GM15510 (cell line): ENCODE results near the gene LMNTD2.

Source experiments
- POLR2A ChIP-seq: IDR thresholded peaks from 3 replicates; pipeline ENCODE4 v1.6.1; 2011; ENCODE audit warnings: borderline replicate concordance; ENCODE audit not compliant: insufficient read length; ENCODE audit errors: extremely low read depth

LMNTD2 gene

DNA sequence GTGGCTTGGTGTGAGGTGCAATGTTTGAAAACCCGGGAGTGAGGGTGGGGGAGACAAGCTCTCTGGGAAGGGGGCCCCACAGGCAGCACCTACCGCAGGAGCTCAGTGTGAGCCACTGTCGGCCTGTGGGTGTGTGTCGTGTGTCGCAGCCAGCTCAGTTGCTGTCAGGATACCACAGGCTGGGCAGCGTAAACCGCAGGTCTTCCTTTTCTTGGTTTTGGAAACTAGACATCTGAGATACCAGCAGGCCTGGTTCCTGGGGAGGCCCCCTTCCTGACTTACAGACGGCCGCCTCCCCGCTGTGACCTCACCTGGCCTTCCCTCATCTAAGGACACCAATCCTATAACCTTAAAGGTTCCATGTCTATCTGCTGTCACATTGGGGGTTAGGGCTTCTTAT, 35.8 kb upstream of the LMNTD2 start:
- TF ChIP-seq POLR2A, result no peak

DNA sequence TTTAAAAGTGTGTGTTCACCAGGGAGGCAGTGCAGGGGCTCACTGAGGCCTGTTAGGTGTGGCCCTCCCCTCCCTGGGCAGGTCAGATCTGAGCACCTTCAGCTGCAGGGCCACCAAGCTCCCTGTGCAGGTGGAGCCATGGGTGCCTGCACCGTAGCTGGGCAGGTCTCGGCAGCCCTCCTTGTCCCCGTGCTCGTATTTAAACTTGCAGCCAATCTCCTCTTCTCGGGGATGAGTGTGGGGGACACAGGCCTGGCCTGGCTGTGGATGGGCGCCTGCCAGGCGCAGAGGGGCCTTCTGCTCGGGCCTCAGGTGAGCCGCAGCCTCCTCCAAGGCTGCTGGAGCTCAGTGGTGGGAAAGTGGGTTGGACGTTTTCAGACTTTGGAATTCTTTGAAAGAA, 34.9 kb upstream of the LMNTD2 start:
- TF ChIP-seq POLR2A, result no peak

DNA sequence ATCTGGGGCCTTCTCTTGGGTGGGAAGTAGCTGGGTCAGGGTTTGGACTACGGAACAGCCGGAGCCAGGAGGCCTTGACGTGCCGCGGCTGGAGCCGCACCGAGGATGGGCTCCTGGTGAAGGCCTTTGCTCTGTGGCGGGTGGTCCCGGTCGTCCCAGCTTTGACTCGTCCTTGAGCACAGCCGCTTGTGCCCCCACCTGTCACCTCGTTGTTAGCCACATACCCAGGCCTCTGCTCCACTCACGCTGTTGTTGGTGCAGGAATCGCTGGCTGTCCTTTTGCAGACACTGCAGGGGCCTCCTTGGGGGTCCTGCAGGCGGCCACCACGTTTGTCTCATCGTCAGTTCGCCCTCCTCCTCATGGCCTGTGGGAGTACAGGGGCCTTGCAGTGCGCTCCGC, 32.8 kb upstream of the LMNTD2 start:
- no peak for TF ChIP-seq POLR2A

DNA sequence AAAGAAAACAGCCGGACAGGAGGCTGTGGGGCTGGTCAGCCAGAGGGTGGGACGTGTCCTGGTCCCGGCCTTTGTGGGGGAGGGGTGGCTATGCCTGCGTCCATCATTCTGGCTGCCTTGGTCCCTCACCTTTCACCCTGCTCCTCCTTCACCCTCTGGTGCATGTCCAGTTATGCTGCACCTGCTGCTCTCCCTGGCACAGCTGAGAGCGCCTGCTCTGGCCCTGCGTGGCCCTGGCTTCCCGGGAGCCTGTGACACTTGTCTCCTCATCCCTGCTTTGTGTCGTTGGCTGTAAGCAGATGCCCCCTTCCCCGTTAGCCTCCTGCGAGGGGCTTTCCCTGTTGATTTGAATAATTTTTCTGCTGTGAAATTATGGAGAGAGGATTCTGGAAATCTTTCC, 32.4 kb upstream of the LMNTD2 start:
- no peak for TF ChIP-seq POLR2A

DNA sequence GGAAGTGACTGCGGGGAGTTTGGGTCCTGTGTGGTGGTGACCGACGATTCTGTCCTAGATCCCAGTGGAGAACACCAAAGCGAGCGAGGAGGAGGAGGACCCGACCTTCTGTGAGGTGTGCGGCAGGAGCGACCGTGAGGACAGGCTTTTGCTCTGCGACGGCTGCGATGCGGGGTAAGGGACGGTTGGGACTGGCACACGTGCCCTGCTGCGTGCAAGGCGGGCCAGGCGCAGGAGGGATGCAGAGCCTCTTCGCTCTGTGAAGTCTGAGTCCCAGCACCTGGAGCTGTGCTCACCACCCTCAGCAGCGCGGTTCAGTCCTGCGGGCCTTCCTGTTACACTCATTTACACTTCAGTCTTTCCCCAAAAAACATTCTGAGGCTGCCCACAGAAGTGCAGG, 32.0 kb upstream of the LMNTD2 start:
- TF ChIP-seq POLR2A, result no peak

DNA sequence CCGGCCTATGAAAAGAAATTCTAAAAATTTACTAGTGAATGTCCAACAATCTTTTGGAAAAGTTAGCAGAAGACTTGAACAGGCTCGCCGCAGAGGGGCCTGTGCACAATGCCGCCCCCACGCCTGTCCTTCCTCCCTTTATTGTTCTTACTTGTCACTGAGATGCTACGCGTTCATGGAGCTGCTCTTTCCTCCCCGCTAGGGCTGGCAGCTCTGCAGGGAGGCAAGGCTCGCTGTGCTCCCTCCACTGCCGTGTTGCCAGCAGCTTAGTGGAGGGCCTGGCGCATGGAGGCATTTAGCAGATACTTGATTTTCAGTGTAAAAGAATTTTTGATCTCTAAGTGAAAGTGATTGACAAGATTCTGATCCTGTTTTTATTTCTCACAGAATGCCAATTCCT, 30.5 kb upstream of the LMNTD2 start:
- TF ChIP-seq POLR2A, result no peak

DNA sequence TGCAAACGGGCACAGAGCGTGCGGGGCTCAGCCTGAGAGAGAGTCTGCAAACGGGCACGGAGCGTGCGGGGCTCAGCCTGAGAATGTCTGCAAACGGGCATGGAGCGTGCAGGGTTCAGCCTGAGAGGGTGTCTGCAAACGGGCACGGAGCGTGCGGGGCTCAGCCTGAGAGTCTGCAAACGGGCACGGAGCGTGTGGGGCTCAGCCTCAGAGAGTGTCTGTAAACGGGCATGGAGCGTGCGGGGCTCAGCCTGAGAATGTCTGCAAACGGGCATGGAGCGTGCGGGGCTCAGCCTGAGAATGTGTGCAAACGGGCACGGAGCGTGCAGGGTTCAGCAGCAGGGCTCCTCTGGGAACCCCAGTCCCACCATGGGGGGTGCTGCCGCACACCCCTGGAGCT, 29.3 kb upstream of the LMNTD2 start:
- TF ChIP-seq POLR2A, result no peak

DNA sequence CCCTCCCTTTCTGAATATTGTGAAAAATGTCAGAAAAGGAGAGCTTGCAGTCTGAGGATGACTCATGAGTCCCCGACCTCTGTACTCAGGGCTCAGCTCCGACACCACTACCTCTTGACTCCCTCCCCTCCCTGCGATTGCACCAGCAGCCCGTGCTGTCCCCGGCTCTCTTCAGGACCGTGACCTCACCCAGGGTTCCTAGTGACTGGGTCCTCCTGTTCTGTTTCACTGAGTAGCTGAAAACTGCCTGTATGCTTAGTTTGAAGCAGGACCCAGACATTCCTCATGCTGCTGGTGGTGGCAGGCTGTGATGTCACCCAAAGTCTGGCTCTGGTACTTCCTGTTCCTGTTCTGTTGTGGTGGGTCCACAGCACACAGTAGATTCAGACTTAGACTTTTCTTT, 27.4 kb upstream of the LMNTD2 start:
- TF ChIP-seq POLR2A, result no peak

DNA sequence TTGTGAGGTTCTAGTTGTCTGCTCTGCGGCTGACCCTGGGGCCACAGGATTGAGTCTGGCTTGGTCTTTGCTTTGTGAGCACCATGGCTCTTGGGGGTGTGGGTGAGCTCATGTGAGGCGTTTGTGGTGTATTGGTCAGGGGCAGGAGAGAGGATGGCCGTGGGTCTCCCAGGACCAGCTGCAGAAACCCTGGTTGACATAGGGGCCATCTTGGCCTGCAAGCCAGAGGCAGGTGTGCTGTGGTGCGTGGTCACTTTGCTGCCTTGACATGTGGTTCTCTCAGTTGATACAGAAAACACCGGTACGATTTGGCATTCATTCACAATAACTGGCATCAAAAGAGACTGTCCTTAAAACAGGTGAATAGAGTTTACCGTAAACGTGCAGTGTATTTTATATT, 27.0 kb upstream of the LMNTD2 start:
- no peak for TF ChIP-seq POLR2A

DNA sequence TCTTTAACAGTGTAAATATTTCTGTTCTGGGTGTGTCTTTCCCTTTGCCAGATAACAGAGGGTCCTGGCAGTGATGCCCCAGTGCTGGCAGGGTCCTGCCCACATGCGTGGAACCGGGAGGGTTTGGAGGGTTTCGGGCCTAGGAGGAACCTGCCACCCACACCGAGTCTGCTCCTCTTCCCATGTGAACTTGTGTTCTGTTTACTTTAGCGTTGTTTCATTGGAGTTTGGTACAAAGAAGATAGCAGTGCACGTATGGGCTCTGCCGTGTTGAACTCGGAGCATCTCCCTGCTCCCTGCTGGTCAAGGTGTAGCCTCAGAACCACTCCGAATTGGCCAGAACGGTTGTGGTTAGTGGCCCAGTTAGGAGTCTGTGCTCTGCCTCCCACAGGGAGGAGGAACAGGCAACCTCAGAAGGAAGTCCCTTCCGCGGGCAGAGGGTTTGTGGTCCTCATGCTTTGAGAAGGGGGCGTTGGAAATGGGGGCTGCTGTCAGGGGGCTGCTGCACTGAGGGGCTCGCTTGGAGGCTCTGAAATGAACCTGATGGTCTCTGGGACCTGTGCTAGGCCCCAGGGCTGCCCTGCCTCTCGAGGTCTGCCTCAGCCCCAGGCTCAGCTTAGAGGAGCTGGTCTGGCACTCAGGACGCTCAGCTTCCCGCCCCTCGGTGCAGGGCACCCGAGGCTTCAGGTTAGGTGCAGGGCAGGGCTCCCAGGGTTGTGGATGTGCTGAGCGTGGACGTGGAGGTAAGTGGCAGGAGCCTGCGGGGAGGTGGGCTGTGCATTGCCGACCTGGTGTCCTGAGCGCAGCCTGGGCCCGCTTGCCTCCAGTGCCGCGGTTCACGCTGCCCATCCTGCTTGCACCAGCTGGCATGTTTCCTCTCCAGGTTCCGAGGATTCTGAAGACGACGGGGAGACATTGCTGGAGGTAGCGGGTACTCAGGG, 26.1 kb upstream of the LMNTD2 start:
- TF ChIP-seq POLR2A, result no peak

DNA sequence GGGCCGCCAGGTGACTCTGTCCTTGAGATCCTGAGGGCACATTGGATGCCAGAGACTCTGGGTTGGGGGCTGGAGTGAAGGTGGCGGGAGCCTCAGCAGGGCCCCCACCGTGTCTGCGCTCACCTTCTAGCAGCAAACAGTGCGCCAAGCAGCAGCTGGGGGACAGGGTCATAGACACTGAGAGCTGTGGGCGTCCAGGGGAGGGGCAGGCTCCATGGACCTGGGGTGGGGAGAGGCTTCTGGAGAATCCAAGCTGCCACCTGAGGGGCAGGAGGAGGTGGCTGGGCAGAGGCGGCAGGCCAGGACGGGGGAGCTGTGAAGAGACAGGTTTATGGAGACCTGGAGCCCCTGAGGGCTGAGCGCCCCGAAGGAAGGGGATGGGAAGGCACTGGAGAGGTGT, 23.7 kb upstream of the LMNTD2 start:
- TF ChIP-seq POLR2A, result no peak

DNA sequence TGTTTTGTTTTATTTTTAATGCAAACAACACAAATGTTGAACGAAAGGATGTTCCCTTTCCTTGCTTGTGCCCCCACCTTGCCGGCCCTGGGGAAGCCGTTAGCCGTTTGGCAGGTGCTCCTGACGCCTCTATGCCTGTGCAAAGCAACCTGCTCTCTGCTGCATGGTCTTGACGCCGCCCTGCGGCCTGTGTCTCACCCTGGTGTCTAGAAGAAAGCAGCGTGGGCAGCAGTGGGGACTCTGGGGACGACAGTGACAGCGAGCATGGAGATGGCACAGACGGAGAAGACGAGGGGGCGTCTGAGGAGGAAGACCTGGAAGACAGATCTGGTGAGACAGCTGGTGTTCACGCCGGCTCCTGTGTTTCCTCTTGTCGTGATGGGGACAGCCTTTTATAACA, 21.2 kb upstream of the LMNTD2 start:
- TF ChIP-seq POLR2A, result no peak

DNA sequence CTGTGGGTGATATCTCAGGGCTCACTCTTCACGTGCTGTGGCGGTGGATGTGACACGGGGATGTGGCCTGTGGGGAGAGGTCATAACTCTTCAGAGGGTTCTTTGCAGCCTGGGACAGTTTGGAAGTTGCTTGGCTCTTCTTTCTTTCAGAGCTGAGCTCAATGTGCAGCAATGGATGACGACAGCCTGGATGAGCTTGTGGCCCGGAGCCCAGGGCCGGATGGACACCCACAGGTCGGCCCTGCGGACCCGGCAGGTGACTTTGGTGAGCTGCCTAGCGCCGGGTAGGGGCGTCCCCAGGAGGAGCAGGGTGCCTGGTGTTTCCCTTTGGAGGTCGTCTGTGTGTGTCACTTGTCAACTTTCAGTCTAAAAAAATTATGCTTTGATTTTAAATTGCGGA, 20.8 kb upstream of the LMNTD2 start:
- TF ChIP-seq POLR2A, result no peak

DNA sequence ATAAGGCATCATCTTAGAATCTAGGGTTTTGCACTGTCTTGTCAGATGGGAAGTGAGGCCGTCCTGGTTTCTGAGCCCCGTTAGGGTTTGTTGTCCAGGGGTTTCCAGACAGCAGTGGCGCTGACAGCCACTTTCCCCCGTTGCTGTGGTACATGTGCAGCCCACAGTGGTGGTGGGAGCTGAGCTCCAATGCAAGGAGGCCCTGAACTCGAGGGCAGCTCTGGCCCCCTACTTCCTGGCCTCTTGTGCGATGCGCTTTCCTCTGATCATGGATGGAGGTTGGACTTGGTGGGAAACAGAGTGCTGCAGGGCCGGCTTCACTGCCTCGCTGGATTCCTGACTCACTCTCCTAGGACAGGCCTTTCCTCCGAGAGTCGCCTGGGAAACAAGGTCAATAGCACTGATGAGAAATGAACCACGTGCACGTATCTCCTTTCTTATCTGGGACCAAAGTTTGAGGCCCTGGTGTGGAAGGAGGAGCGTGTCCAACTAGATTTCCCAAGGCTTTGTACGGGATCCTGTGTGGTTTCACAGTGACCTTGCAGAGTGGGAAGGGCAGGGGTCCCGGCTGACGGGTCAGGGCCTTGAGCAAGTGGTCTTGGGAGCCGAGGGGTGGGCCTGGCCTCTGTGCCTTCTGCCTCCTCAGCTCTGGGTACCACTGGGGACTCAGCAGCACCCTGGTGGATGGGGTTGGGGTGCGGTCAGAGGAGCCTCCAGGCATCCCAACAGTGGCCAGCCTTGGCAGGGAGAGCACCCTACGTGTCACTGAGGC, 19.5 kb upstream of the LMNTD2 start:
- TF ChIP-seq POLR2A, result no peak

DNA sequence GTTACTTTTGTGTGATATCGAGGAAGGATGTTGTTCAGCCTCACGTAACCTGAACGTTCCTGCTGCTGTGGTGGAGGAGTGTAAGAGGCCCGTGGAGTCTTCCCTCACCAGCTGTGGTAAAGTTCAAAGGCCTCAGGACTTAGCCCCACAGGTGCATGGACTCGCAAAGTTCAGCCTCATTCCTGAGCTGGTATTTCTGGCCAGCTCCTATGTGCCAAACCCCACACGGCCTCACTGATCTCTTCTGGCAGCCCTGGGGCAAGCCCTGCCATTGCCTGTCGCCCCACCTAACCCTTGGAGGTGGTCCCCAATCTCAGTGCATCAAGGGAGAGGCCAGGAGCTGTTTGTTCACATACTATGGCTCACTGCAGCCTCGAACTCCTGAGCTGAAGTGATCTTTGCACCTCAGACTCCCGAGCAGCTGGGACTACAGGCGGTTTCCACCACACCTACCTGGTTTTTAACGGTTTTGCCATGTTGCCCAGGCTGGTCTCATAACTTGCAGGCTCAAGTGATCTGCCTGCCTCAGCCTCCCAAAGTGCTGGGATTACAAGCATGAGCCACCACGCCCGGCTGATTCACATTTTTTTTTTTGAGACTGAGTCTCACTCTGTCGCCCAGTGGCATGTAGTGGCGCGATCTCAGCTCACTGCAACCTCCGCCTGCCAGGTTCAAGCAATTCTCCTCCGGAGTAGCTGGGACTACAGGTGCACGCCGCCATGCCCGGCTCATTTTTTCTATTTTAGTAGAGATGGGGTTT, 17.9 kb upstream of the LMNTD2 start:
- no peak for TF ChIP-seq POLR2A

DNA sequence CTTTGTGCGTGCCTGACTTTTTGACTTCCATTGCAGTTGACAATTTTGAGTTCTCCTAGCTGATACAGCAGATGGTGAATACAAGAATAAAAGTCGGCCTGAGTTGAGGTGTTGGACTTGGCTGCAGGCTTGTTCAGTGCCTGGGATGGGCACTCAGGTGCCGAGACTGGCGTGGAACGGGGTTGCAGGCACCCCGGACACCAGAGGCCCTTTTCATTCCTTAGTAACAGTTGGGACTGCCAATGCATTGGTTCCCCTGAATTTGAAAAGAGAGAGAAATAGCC, 17.0 kb upstream of the LMNTD2 start:
- no peak for TF ChIP-seq POLR2A

DNA sequence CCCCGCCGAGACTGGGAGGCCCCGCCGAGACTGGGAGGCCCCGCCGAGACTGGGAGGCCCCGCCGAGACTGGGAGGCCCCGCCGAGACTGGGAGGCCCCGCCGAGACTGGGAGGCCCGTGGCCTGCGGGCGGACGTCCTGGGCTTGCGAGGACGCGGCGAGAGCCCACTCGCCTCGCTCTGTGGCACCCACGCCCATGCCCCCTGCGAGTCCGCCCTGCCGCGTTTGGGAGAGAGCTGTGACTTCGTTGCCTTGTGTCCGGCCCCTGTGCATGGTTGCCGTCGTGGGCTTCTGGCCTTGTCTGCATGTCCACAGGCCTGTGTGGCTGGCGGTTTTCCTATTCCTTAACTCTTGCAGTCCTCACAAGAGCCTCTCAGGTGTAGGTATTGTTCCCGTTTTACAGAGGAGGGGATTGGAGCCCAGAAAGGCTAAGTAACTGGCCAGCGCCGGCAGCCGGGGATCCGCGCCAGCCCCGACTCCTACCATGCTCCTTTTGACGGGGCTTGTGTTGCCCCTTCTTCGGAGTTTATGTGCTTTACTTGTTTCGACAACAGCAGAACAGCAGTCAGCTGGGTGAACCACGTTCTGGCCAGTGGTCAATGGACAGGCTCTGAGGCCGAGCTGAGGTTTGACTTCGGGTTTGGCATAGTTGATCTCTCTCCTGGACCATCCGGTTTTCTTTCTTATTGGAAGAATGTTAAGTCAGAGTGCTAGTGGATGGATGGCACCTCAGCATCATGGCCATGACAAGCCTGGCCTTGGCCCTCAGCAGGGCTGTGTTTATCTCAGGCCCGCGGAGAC, 16.5 kb upstream of the LMNTD2 start:
- TF ChIP-seq POLR2A, result no peak
